H9 (cell line): ENCODE results near the gene CHURC1. TPM values are rescaled to one million over a fixed set of nuclear protein-coding genes. Genes with fewer than 3 reads are reported as not detected.

ENCODE experiments used
- DNase-seq: peaks from one replicate; pipeline ENCODE4 v3.0.0-alpha.2; 2017
- H2AFZ ChIP-seq: one replicate; pipeline ENCODE4 v1.6.1; 2013; ENCODE audit warnings: mild to moderate bottlenecking, low read length, control low read depth, moderate library complexity
- H2AK5ac ChIP-seq: 2 replicates; pipeline ENCODE4 v1.6.1; 2013; ENCODE audit warnings: low read length, control low read depth, mixed read lengths; ENCODE audit not compliant: insufficient read length
- H2BK120ac ChIP-seq: one replicate; pipeline ENCODE4 v1.6.1; 2013; ENCODE audit warnings: low read depth, mild to moderate bottlenecking, low read length, control low read depth, inconsistent platforms; ENCODE audit not compliant: poor library complexity, severe bottlenecking
- H2BK12ac ChIP-seq: 2 replicates; pipeline ENCODE4 v1.6.1; 2013; ENCODE audit warnings: low read length, control low read depth, mixed read lengths, low read depth; ENCODE audit not compliant: insufficient read length
- H2BK15ac ChIP-seq: 2 replicates; pipeline ENCODE4 v1.6.1; 2013; ENCODE audit warnings: low read depth, low read length, control low read depth
- H2BK20ac ChIP-seq: one replicate; pipeline ENCODE4 v1.6.1; 2013; ENCODE audit warnings: low read depth, mild to moderate bottlenecking, low read length, control low read depth, inconsistent platforms; ENCODE audit not compliant: poor library complexity, severe bottlenecking
- H2BK5ac ChIP-seq: 2 replicates; pipeline ENCODE4 v1.6.1; 2013; ENCODE audit warnings: low read length, control low read depth, mixed read lengths; ENCODE audit not compliant: insufficient read length
- H3K14ac ChIP-seq: 2 replicates; pipeline ENCODE4 v1.6.1; 2013; ENCODE audit warnings: low read length, control low read depth; ENCODE audit not compliant: insufficient read depth
- H3K18ac ChIP-seq: 2 replicates; pipeline ENCODE4 v1.6.1; 2013; ENCODE audit warnings: low read depth, mild to moderate bottlenecking, mixed read lengths, low read length, control low read depth; ENCODE audit not compliant: insufficient read length
- H3K23ac ChIP-seq: 2 replicates; pipeline ENCODE4 v1.6.1; 2013; ENCODE audit warnings: low read length, control low read depth, mixed read lengths, low read depth; ENCODE audit not compliant: insufficient read length
- H3K23me2 ChIP-seq: 2 replicates; pipeline ENCODE4 v1.6.1; 2013; ENCODE audit warnings: low read depth, mild to moderate bottlenecking, mixed read lengths, low read length, control low read depth; ENCODE audit not compliant: insufficient read length, poor library complexity, severe bottlenecking
- H3K27ac ChIP-seq: 2 replicates; pipeline ENCODE4 v1.5.1; 2013; ENCODE audit warnings: low read length, control low read depth, mixed read lengths, low read depth; ENCODE audit not compliant: insufficient read length
- H3K27me3 ChIP-seq: 2 replicates; pipeline ENCODE4 v1.6.1; 2013; ENCODE audit warnings: low read length, control low read depth, inconsistent platforms; ENCODE audit not compliant: insufficient read depth
- H3K4ac ChIP-seq: 2 replicates; pipeline ENCODE4 v1.6.1; 2013; ENCODE audit warnings: low read depth, mild to moderate bottlenecking, control low read depth, inconsistent platforms, low read length, moderate library complexity
- H3K4me1 ChIP-seq: 2 replicates; pipeline ENCODE4 v1.6.1; 2013; ENCODE audit warnings: low read length, control low read depth, inconsistent platforms; ENCODE audit not compliant: insufficient read depth
- H3K4me2 ChIP-seq: 2 replicates; pipeline ENCODE4 v1.6.1; 2013; ENCODE audit warnings: low read length, control low read depth, mixed read lengths; ENCODE audit not compliant: insufficient read length, insufficient read depth
- H3K56ac ChIP-seq: 2 replicates; pipeline ENCODE4 v1.6.1; 2013; ENCODE audit warnings: low read depth, mild to moderate bottlenecking, mixed read lengths, low read length, control low read depth; ENCODE audit not compliant: insufficient read length
- H3K79me1 ChIP-seq: 2 replicates; pipeline ENCODE4 v1.6.1; 2013; ENCODE audit warnings: low read depth, mild to moderate bottlenecking, moderate library complexity, low read length, control low read depth, inconsistent platforms; ENCODE audit not compliant: insufficient read depth, poor library complexity, severe bottlenecking
- H3K79me2 ChIP-seq: 2 replicates; pipeline ENCODE4 v1.6.1; 2013; ENCODE audit warnings: low read length, control low read depth, inconsistent platforms; ENCODE audit not compliant: insufficient read depth
- H3K9ac ChIP-seq: 2 replicates; pipeline ENCODE4 v1.6.1; 2013; ENCODE audit warnings: low read length, control low read depth, mixed read lengths; ENCODE audit not compliant: insufficient read length; ENCODE audit errors: extremely low read depth
- H3K9me3 ChIP-seq: one replicate; pipeline ENCODE4 v1.6.1; 2013; ENCODE audit warnings: low read depth, low read length, inconsistent platforms; ENCODE audit not compliant: control insufficient read depth
- H3T11ph ChIP-seq: one replicate; pipeline ENCODE4 v1.6.1; 2013; ENCODE audit warnings: mild to moderate bottlenecking, low read length, control low read depth, inconsistent platforms
- H4K20me1 ChIP-seq: one replicate; pipeline ENCODE4 v1.6.1; 2013; ENCODE audit not compliant: control insufficient read depth, insufficient read length, insufficient read depth
- H4K5ac ChIP-seq: 2 replicates; pipeline ENCODE4 v1.6.1; 2013; ENCODE audit warnings: low read depth, mild to moderate bottlenecking, mixed read lengths, low read length, control low read depth; ENCODE audit not compliant: insufficient read length
- H4K8ac ChIP-seq: replicated peaks from 2 replicates; pipeline ENCODE4 v1.6.1; 2013; ENCODE audit warnings: low read length, control low read depth, mixed read lengths, low read depth; ENCODE audit not compliant: insufficient read length
- H4K91ac ChIP-seq: 2 replicates; pipeline ENCODE4 v1.6.1; 2013; ENCODE audit warnings: low read depth, mild to moderate bottlenecking, moderate library complexity, mixed read lengths, low read length, control low read depth; ENCODE audit not compliant: insufficient read length
- H3K27ac Mint-ChIP-seq, 3 experiments: 2 replicates in 2 of 3; 3 replicates in 1 of 3; pipeline ENCODE4 v1.8.0; 2020 to 2021; ENCODE audit warnings: mixed read lengths in 3 of 3, mild to moderate bottlenecking in 1 of 3, moderate library complexity in 1 of 3
- H3K27me3 Mint-ChIP-seq: 2 replicates; pipeline ENCODE4 v1.8.0; 2021; ENCODE audit warnings: low read depth, mild to moderate bottlenecking, moderate library complexity, mixed read lengths
- H3K36me3 Mint-ChIP-seq, 3 experiments: 2 replicates in 2 of 3; 3 replicates in 1 of 3; pipeline ENCODE4 v1.8.0; 2020 to 2021; ENCODE audit warnings: low read depth in 3 of 3, mixed read lengths in 3 of 3; ENCODE audit not compliant: insufficient read depth in 1 of 3
- H3K4me1 Mint-ChIP-seq, 2 experiments: 2 replicates each; pipeline ENCODE4 v1.8.0; 2020; ENCODE audit warnings: mixed read lengths in 2 of 2
- H3K4me3 Mint-ChIP-seq, 2 experiments: 2 replicates in 1 of 2; 3 replicates in 1 of 2; pipeline ENCODE4 v1.8.0; 2020 to 2021; ENCODE audit warnings: mild to moderate bottlenecking in 2 of 2, mixed read lengths in 2 of 2, moderate library complexity in 1 of 2
- H3K9me3 Mint-ChIP-seq, 2 experiments: 2 replicates in 1 of 2; 3 replicates in 1 of 2; pipeline ENCODE4 v1.8.0; 2020; ENCODE audit warnings: mild to moderate bottlenecking in 2 of 2, mixed read lengths in 2 of 2, moderate library complexity in 1 of 2
- CTCF ChIP-seq: fragments of 200-600 bp; sonication (generic); conservative IDR thresholded peaks from 3 replicates; pipeline ENCODE4 v1.8.0; 2021; ENCODE audit warnings: antibody characterized with exemption, mild to moderate bottlenecking
- WGBS: extraction: QIAGEN DNeasy Blood & Tissue Kit; methylation state at CpG from one replicate; pipeline ENCODE4 v1.1.7; 2013; ENCODE audit warnings: missing lambda C conversion rate, low lambda C conversion rate, mixed read lengths; ENCODE audit not compliant: insufficient read length; ENCODE audit errors: extremely low coverage; 5-methylcytosine and 5-hydroxymethylcytosine counted together
- total RNA-seq: library from RNA; stranded (reverse); gene quantifications from 2 replicates; pipeline ENCODE4 v1.2.1, GENCODE V29; 2021

The CHURC1 gene
- total RNA-seq, 1 experiment from 2014 or later: 58.7 TPM

GRCh38 chr14:64937171-64937820, 23.0 kb downstream of the CHURC1 start:
- H3K4ac ChIP-seq: no peak overlapping the region
- H4K20me1 ChIP-seq: no peaks in the 10 kb centered on the region
- no peak overlapping the region for H2AK5ac ChIP-seq
- H3K18ac ChIP-seq: no peak overlapping the region
- H3K23ac ChIP-seq: no peak overlapping the region
- no peaks in the 10 kb centered on the region for H3K27me3 ChIP-seq
- H2AFZ ChIP-seq: no peak overlapping the region
- H2BK15ac ChIP-seq: no peak overlapping the region
- no peak overlapping the region for H4K8ac ChIP-seq
- Mint-ChIP-seq H3K36me3 (peaks cover 0 to 27% (median 19%) of the 10 kb centered on the region in 3 experiments), H3K4me1 (peaks cover 1% of the 10 kb centered on the region in 2 experiments; a peak in 3 of 4 replicates), H3K27ac (no peak overlapping the region; a peak in 1 of 7 replicates), H3K9me3 (no peaks in the 10 kb centered on the region), H3K27me3 (no peaks in the 10 kb centered on the region), H3K4me3 (no peak overlapping the region)
- H3K79me1 ChIP-seq: no peaks in the 10 kb centered on the region
- no peak for DNase-seq
- no peak overlapping the region for H2BK12ac ChIP-seq
- no peaks in the 10 kb centered on the region for H3K79me2 ChIP-seq
- no peak overlapping the region for H3K4me2 ChIP-seq
- no peak overlapping the region for H3K14ac ChIP-seq
- H4K91ac ChIP-seq: no peak overlapping the region
- no peaks in the 10 kb centered on the region for H3K23me2 ChIP-seq
- H3K27ac ChIP-seq: no peak overlapping the region
- no peak overlapping the region for H2BK20ac ChIP-seq
- no peak for TF ChIP-seq CTCF
- no peak overlapping the region for H2BK5ac ChIP-seq
- no peak overlapping the region for H3T11ph ChIP-seq
- H3K4me1 ChIP-seq: no peaks in the 10 kb centered on the region
- no peak overlapping the region for H4K5ac ChIP-seq
- H3K9ac ChIP-seq: no peak overlapping the region
- no peak overlapping the region for H2BK120ac ChIP-seq
- no CpG with 5 or more reads among the region's 1 CpG for WGBS
- H3K9me3 ChIP-seq: no peaks in the 10 kb centered on the region
- no peak overlapping the region for H3K56ac ChIP-seq
